GM23338 (cell line): ENCODE results near the gene DNAJC12. TPM values are rescaled to one million over a fixed set of nuclear protein-coding genes. Genes with fewer than 3 reads are reported as not detected.

Source experiments
- ATAC-seq: fragments of 200-7000 bp; cut with Tn5 transposase; 3 replicates; pipeline ENCODE4 v1.9.1; 2020
- DNase-seq: peaks from one replicate; pipeline ENCODE4 v3.0.0-alpha.2; 2015; ENCODE audit warnings: low spot score
- H2AFZ ChIP-seq: fragments of 200-600 bp; sonication (generic); 2 replicates; pipeline ENCODE4 v1.8.0; 2016; ENCODE audit warnings: antibody characterized with exemption, mild to moderate bottlenecking, moderate library complexity
- H3F3A ChIP-seq: fragments of 200-600 bp; sonication (generic); replicated peaks from 2 replicates; pipeline ENCODE4 v1.8.0; 2017; ENCODE audit warnings: antibody characterized with exemption, mixed run types, low read depth
- H3K27ac ChIP-seq: fragments of 200-600 bp; sonication (generic); 2 replicates; pipeline ENCODE4 v1.6.1; 2016; ENCODE audit warnings: low read depth
- H3K27me3 ChIP-seq: fragments of 200-600 bp; sonication (generic); 2 replicates; pipeline ENCODE4 v1.8.0; 2016; ENCODE audit warnings: mild to moderate bottlenecking, mixed run types, moderate library complexity; ENCODE audit not compliant: insufficient read depth
- H3K36me3 ChIP-seq: fragments of 200-600 bp; sonication (generic); 2 replicates; pipeline ENCODE4 v1.8.0; 2016; ENCODE audit warnings: mild to moderate bottlenecking; ENCODE audit not compliant: insufficient read depth
- H3K4me1 ChIP-seq: fragments of 200-600 bp; sonication (generic); 2 replicates; pipeline ENCODE4 v1.8.0; 2016; ENCODE audit warnings: mild to moderate bottlenecking, moderate library complexity; ENCODE audit not compliant: insufficient read depth
- H3K4me2 ChIP-seq: fragments of 200-600 bp; sonication (generic); 2 replicates; pipeline ENCODE4 v1.7.1; 2017; ENCODE audit warnings: mixed run types
- H3K4me3 ChIP-seq: fragments of 200-600 bp; sonication (generic); 2 replicates; pipeline ENCODE4 v1.6.1; 2016; ENCODE audit warnings: mixed run types
- H3K79me2 ChIP-seq: fragments of 200-600 bp; sonication (generic); replicated peaks from 2 replicates; pipeline ENCODE4 v1.8.0; 2017; ENCODE audit warnings: mild to moderate bottlenecking; ENCODE audit not compliant: insufficient read depth
- H3K9me2 ChIP-seq: fragments of 200-600 bp; sonication (generic); 2 replicates; pipeline ENCODE4 v1.8.0; 2017; ENCODE audit not compliant: insufficient read depth
- H4K20me1 ChIP-seq: fragments of 200-600 bp; sonication (generic); replicated peaks from 2 replicates; pipeline ENCODE4 v1.8.0; 2017; ENCODE audit warnings: mild to moderate bottlenecking; ENCODE audit not compliant: insufficient read depth
- H3K27ac Mint-ChIP-seq: 2 replicates; pipeline ENCODE4 v1.8.0; 2020; ENCODE audit warnings: inconsistent platforms, mild to moderate bottlenecking, moderate library complexity, mixed read lengths
- H3K27me3 Mint-ChIP-seq: 3 replicates; pipeline ENCODE4 v1.8.0; 2022; ENCODE audit warnings: low read depth, mild to moderate bottlenecking, moderate library complexity, mixed read lengths, inconsistent platforms; ENCODE audit not compliant: insufficient read depth, poor library complexity
- H3K36me3 Mint-ChIP-seq: 3 replicates; pipeline ENCODE4 v1.8.0; 2021; ENCODE audit warnings: low read depth, mild to moderate bottlenecking, inconsistent platforms, moderate library complexity, mixed read lengths
- H3K4me1 Mint-ChIP-seq: 3 replicates; pipeline ENCODE4 v1.8.0; 2020; ENCODE audit warnings: mild to moderate bottlenecking, inconsistent platforms, mixed read lengths
- H3K4me3 Mint-ChIP-seq: 3 replicates; pipeline ENCODE4 v1.8.0; 2021; ENCODE audit warnings: moderate library complexity, mild to moderate bottlenecking, inconsistent platforms, mixed read lengths
- H3K9me3 Mint-ChIP-seq: 3 replicates; pipeline ENCODE4 v1.8.0; 2020; ENCODE audit warnings: moderate library complexity, mild to moderate bottlenecking, inconsistent platforms, mixed read lengths
- CREB1 ChIP-seq: fragments of 250-450 bp; sonication (Bioruptor Pico); IDR thresholded peaks from 2 replicates; pipeline ENCODE4 v1.5.0; 2020; ENCODE audit warnings: low read depth, mild to moderate bottlenecking, moderate library complexity
- EZH2 ChIP-seq: fragments of 200-600 bp; sonication (generic); IDR thresholded peaks from one replicate; pipeline ENCODE4 v1.8.0; 2017; ENCODE audit warnings: antibody characterized with exemption, mild to moderate bottlenecking, low read depth; ENCODE audit not compliant: unreplicated experiment
- EZH2phosphoT487 ChIP-seq: fragments of 200-600 bp; sonication (generic); IDR thresholded peaks from one replicate; pipeline ENCODE4 v1.8.1; 2018; ENCODE audit warnings: antibody characterized with exemption; ENCODE audit not compliant: unreplicated experiment
- JUNB ChIP-seq: IDR thresholded peaks from one replicate; pipeline ENCODE4 v1.6.1; 2016; ENCODE audit warnings: antibody characterized with exemption; ENCODE audit not compliant: unreplicated experiment
- NANOG ChIP-seq: IDR thresholded peaks from 2 replicates; pipeline ENCODE4 v1.6.1; 2016; ENCODE audit warnings: antibody characterized with exemption, borderline replicate concordance
- POLR2AphosphoS5 ChIP-seq: IDR thresholded peaks from 2 replicates; pipeline ENCODE4 v1.6.1; 2016; ENCODE audit warnings: antibody characterized with exemption, low read depth
- REST ChIP-seq: IDR thresholded peaks from one replicate; pipeline ENCODE4 v1.6.1; 2018; ENCODE audit warnings: antibody characterized with exemption; ENCODE audit not compliant: unreplicated experiment
- STAT1 ChIP-seq: IDR thresholded peaks from one replicate; pipeline ENCODE4 v1.6.1; 2016; ENCODE audit warnings: antibody characterized with exemption; ENCODE audit not compliant: unreplicated experiment
- ZNF114 ChIP-seq: fragments of 250-450 bp; sonication (Bioruptor Pico); IDR thresholded peaks from 2 replicates; pipeline ENCODE4 v1.5.0; 2020; ENCODE audit warnings: mild to moderate bottlenecking, moderate library complexity
- ZNF331 ChIP-seq: fragments of 250-450 bp; sonication (Bioruptor Pico); IDR thresholded peaks from 2 replicates; pipeline ENCODE4 v1.5.0; 2020; ENCODE audit warnings: low read depth, mild to moderate bottlenecking, moderate library complexity
- polyA plus RNA-seq: library from polyadenylated mRNA; unstranded; fragments of >200 nt; fragmentation: Nextera tagmentation; extraction: Ambion mirVana; gene quantifications from 2 replicates; pipeline ENCODE4 v1.2.1, GENCODE V29; 2016
- total RNA-seq: library from RNA; depleted of rRNA; stranded (reverse); fragments of >200 nt; shearing (Covaris generic); gene quantifications from 2 replicates; pipeline ENCODE4 v1.2.3, GENCODE V29; 2014
- TF ChIP-seq, protein P1 (sequence below): IDR thresholded peaks from 2 replicates; pipeline ENCODE4 v1.6.1; 2016; ENCODE audit warnings: antibody characterized with exemption
- TF ChIP-seq, protein P2 (sequence below), 2 experiments: fragments of 200-600 bp in 1 of 2; sonication (generic) in 1 of 2; conservative IDR thresholded peaks; 2 replicates each; pipeline versions ENCODE4 v1.5.1 to v1.6.1; 2016 to 2017; ENCODE audit warnings: antibody characterized with exemption in 2 of 2, low read depth in 2 of 2, mild to moderate bottlenecking in 2 of 2, moderate library complexity in 1 of 2
- TF ChIP-seq, protein P3 (sequence below): fragments of 250-450 bp; sonication (Bioruptor Pico); IDR thresholded peaks from 2 replicates; pipeline ENCODE4 v1.5.0; 2020; ENCODE audit warnings: mild to moderate bottlenecking, moderate library complexity

The DNAJC12 gene
- total and polyA plus RNA-seq, 2 experiments from 2014 or later = 2.2 to 4.5 TPM

GRCh38 chr10:67794256-67794655 is 43.7 kb downstream of the DNAJC12 start:
- no peaks in the 10 kb centered on the region for H3K36me3 Mint-ChIP-seq
- H3K9me3 Mint-ChIP-seq = no peaks in the 10 kb centered on the region
- Histone ChIP-seq H3K4me1 (peaks cover 35% of the 10 kb centered on the region), H3F3A (no peaks in the 10 kb centered on the region), H3K9me2 (no peaks in the 10 kb centered on the region), H3K27ac (0 out of 2 replicates have a peak overlapping the region, but pooled peaks have one; percentile 23), H3K4me3 (no peak overlapping the region), H2AFZ (no peak overlapping the region), H4K20me1 (no peaks in the 10 kb centered on the region), H3K79me2 (no peaks in the 10 kb centered on the region), H3K27me3 (no peaks in the 10 kb centered on the region), H3K36me3 (no peaks in the 10 kb centered on the region), H3K4me2 (no peak overlapping the region)
- TF ChIP-seq, protein P1, sequence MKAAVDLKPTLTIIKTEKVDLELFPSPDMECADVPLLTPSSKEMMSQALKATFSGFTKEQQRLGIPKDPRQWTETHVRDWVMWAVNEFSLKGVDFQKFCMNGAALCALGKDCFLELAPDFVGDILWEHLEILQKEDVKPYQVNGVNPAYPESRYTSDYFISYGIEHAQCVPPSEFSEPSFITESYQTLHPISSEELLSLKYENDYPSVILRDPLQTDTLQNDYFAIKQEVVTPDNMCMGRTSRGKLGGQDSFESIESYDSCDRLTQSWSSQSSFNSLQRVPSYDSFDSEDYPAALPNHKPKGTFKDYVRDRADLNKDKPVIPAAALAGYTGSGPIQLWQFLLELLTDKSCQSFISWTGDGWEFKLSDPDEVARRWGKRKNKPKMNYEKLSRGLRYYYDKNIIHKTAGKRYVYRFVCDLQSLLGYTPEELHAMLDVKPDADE = no peak
- TF ChIP-seq EZH2phosphoT487 = no peak
- TF ChIP-seq CREB1 (CRISPR knock-in tag) = no peak
- no peak for TF ChIP-seq EZH2
- TF ChIP-seq JUNB = no peak
- TF ChIP-seq STAT1 = no peak
- TF ChIP-seq NANOG = no peak
- TF ChIP-seq, protein P2, sequence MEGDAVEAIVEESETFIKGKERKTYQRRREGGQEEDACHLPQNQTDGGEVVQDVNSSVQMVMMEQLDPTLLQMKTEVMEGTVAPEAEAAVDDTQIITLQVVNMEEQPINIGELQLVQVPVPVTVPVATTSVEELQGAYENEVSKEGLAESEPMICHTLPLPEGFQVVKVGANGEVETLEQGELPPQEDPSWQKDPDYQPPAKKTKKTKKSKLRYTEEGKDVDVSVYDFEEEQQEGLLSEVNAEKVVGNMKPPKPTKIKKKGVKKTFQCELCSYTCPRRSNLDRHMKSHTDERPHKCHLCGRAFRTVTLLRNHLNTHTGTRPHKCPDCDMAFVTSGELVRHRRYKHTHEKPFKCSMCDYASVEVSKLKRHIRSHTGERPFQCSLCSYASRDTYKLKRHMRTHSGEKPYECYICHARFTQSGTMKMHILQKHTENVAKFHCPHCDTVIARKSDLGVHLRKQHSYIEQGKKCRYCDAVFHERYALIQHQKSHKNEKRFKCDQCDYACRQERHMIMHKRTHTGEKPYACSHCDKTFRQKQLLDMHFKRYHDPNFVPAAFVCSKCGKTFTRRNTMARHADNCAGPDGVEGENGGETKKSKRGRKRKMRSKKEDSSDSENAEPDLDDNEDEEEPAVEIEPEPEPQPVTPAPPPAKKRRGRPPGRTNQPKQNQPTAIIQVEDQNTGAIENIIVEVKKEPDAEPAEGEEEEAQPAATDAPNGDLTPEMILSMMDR (conservative IDR thresholded peaks at IDR 0.05; ENCODE audit: low read depth in 2 of 2) = no peak
- TF ChIP-seq ZNF114 (CRISPR knock-in tag) = no peak
- TF ChIP-seq POLR2AphosphoS5 = no peak
- no peak for TF ChIP-seq REST
- TF ChIP-seq, protein P3, sequence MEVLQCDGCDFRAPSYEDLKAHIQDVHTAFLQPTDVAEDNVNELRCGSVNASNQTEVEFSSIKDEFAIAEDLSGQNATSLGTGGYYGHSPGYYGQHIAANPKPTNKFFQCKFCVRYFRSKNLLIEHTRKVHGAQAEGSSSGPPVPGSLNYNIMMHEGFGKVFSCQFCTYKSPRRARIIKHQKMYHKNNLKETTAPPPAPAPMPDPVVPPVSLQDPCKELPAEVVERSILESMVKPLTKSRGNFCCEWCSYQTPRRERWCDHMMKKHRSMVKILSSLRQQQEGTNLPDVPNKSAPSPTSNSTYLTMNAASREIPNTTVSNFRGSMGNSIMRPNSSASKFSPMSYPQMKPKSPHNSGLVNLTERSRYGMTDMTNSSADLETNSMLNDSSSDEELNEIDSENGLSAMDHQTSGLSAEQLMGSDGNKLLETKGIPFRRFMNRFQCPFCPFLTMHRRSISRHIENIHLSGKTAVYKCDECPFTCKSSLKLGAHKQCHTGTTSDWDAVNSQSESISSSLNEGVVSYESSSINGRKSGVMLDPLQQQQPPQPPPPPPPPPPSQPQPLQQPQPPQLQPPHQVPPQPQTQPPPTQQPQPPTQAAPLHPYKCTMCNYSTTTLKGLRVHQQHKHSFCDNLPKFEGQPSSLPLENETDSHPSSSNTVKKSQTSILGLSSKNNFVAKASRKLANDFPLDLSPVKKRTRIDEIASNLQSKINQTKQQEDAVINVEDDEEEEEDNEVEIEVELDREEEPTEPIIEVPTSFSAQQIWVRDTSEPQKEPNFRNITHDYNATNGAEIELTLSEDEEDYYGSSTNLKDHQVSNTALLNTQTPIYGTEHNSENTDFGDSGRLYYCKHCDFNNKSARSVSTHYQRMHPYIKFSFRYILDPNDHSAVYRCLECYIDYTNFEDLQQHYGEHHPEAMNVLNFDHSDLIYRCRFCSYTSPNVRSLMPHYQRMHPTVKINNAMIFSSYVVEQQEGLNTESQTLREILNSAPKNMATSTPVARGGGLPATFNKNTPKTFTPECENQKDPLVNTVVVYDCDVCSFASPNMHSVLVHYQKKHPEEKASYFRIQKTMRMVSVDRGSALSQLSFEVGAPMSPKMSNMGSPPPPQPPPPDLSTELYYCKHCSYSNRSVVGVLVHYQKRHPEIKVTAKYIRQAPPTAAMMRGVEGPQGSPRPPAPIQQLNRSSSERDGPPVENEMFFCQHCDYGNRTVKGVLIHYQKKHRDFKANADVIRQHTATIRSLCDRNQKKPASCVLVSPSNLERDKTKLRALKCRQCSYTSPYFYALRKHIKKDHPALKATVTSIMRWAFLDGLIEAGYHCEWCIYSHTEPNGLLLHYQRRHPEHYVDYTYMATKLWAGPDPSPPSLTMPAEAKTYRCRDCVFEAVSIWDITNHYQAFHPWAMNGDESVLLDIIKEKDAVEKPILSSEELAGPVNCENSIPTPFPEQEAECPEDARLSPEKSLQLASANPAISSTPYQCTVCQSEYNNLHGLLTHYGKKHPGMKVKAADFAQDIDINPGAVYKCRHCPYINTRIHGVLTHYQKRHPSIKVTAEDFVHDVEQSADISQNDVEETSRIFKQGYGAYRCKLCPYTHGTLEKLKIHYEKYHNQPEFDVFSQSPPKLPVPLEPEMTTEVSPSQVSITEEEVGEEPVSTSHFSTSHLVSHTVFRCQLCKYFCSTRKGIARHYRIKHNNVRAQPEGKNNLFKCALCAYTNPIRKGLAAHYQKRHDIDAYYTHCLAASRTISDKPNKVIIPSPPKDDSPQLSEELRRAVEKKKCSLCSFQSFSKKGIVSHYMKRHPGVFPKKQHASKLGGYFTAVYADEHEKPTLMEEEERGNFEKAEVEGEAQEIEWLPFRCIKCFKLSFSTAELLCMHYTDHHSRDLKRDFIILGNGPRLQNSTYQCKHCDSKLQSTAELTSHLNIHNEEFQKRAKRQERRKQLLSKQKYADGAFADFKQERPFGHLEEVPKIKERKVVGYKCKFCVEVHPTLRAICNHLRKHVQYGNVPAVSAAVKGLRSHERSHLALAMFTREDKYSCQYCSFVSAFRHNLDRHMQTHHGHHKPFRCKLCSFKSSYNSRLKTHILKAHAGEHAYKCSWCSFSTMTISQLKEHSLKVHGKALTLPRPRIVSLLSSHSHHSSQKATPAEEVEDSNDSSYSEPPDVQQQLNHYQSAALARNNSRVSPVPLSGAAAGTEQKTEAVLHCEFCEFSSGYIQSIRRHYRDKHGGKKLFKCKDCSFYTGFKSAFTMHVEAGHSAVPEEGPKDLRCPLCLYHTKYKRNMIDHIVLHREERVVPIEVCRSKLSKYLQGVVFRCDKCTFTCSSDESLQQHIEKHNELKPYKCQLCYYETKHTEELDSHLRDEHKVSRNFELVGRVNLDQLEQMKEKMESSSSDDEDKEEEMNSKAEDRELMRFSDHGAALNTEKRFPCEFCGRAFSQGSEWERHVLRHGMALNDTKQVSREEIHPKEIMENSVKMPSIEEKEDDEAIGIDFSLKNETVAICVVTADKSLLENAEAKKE (CRISPR knock-in tag) = no peak
- TF ChIP-seq ZNF331 (CRISPR knock-in tag) = no peak
- ATAC-seq (no peak), DNase-seq (no peak)
- H3K27ac Mint-ChIP-seq = no peak overlapping the region
- no peak overlapping the region for H3K4me3 Mint-ChIP-seq
- H3K27me3 Mint-ChIP-seq = no peaks in the 10 kb centered on the region
- H3K4me1 Mint-ChIP-seq = peaks cover 32% of the 10 kb centered on the region
